COLO668 (cell line): ENCODE results near the gene SOX10.

ENCODE experiments used
- DNase-seq: peaks from one replicate; lab custom pipeline; 2025; ENCODE audit not compliant: unreplicated experiment; lab: John Stamatoyannopoulos, UW

Gene SOX10

GRCh38 chr22:37983860-37984791 lies at the start of gene SOX10:
Gene SOX10 (minus strand): TSS chr22:37984555. CDS start chr22:37983784, 771 bp downstream.
- DNase-seq, result no peak

- DNase-seq, result no peak
Measured at GRCh38 chr22:38033522-38034277, 49.3 kb upstream of the SOX10 start.

GRCh38 chr22:38032681-38033521 lies 48.5 kb upstream of the SOX10 start:
- DNase-seq, result no peak

GRCh38 chr22:38031491-38031890 lies 47.1 kb upstream of the SOX10 start:
- DNase-seq, result no peak

- no peak for DNase-seq
Measured at GRCh38 chr22:38030311-38031133, 46.2 kb upstream of the SOX10 start.

GRCh38 chr22:38029901-38030300 lies 45.5 kb upstream of the SOX10 start:
- DNase-seq, result no peak

GRCh38 chr22:38029370-38029769 lies 45.0 kb upstream of the SOX10 start:
- no peak for DNase-seq

- no peak for DNase-seq
Measured at GRCh38 chr22:38028344-38029130, 44.2 kb upstream of the SOX10 start.

GRCh38 chr22:38027487-38027886 lies 43.1 kb upstream of the SOX10 start:
- DNase-seq, result no peak

- DNase-seq, result no peak
Measured at GRCh38 chr22:38026130-38027111, 42.1 kb upstream of the SOX10 start.

GRCh38 chr22:38025514-38025913 lies 41.2 kb upstream of the SOX10 start:
- no peak for DNase-seq

- DNase-seq, result no peak
Measured at GRCh38 chr22:38023045-38023444, 38.7 kb upstream of the SOX10 start.

- no peak for DNase-seq
Measured at GRCh38 chr22:38021206-38021605, 36.9 kb upstream of the SOX10 start.

- no peak for DNase-seq
Measured at GRCh38 chr22:38018938-38019827, 34.8 kb upstream of the SOX10 start.

GRCh38 chr22:38017939-38018885 lies 33.9 kb upstream of the SOX10 start:
- DNase-seq, result no peak

- no peak for DNase-seq
Measured at GRCh38 chr22:38017272-38017920, 33.0 kb upstream of the SOX10 start.
